Measurements from ENCODE around the gene PCYOX1L. TPM values are rescaled to one million over a fixed set of nuclear protein-coding genes. Genes with fewer than 3 reads are reported as not detected.

PCYOX1L gene
- total RNA-seq, 2 donors from 2014 or later, result 14.2 to 19.7 TPM

- DNase-seq (ENCODE audit: low spot score in 2 of 2) (no peak), ATAC-seq (no peak)
- H3K27ac Mint-ChIP-seq, result no peak overlapping the region
- peaks cover 0 to 5% of the 10 kb centered on the region in 2 donors for H3K36me3 Mint-ChIP-seq
- H3K9me3 Mint-ChIP-seq, result peaks cover 0 to 2% of the 10 kb centered on the region in 2 donors
Measured at GRCh38 chr5:149325894-149326293, 32.0 kb upstream of the PCYOX1L start.

- Mint-ChIP-seq H3K9me3 (peaks cover 0 to 2% of the 10 kb centered on the region in 2 donors), H3K36me3 (peaks cover 0 to 5% of the 10 kb centered on the region in 2 donors)
- no peak for ATAC-seq
Measured at GRCh38 chr5:149326611-149327010, 31.2 kb upstream of the PCYOX1L start.

GRCh38 chr5:149328177-149328576 lies 29.7 kb upstream of the PCYOX1L start:
- H3K9me3 Mint-ChIP-seq, result peaks cover 0 to 2% of the 10 kb centered on the region in 2 donors
- ATAC-seq (no peak), DNase-seq (ENCODE audit: low spot score in 2 of 2) (no peak)
- no peak overlapping the region for H3K27ac Mint-ChIP-seq
- H3K36me3 Mint-ChIP-seq, result peaks cover 0 to 5% of the 10 kb centered on the region in 2 donors

More at GRCh38 chr5:149326611-149327010, 31.2 kb upstream of the PCYOX1L start:
- no peak overlapping the region for H3K27ac Mint-ChIP-seq
- no peak for DNase-seq (ENCODE audit: low spot score in 2 of 2)

- ATAC-seq, result no peak
- Mint-ChIP-seq H3K9me3 (no peaks in the 10 kb centered on the region), H3K27ac (no peak overlapping the region), H3K36me3 (no peaks in the 10 kb centered on the region)
- no peak for DNase-seq (ENCODE audit: low spot score in 2 of 2)
Measured at GRCh38 chr5:149333711-149334443, 24.0 kb upstream of the PCYOX1L start.

GRCh38 chr5:149337736-149338135 lies 20.1 kb upstream of the PCYOX1L start:
- DNase-seq (ENCODE audit: low spot score in 2 of 2) (no peak), ATAC-seq (no peak)
- Mint-ChIP-seq H3K9me3 (no peaks in the 10 kb centered on the region), H3K36me3 (no peaks in the 10 kb centered on the region), H3K27ac (no peak overlapping the region)

GRCh38 chr5:149338364-149338763 lies 19.5 kb upstream of the PCYOX1L start:
- DNase-seq (ENCODE audit: low spot score in 2 of 2) (no peak), ATAC-seq (no peak)
- no peak overlapping the region for H3K27ac Mint-ChIP-seq
- H3K9me3 Mint-ChIP-seq, result no peaks in the 10 kb centered on the region
- H3K36me3 Mint-ChIP-seq, result no peaks in the 10 kb centered on the region

- Mint-ChIP-seq H3K27ac (no peak overlapping the region), H3K36me3 (peaks cover 11 to 12% of the 10 kb centered on the region in 2 donors), H3K9me3 (no peaks in the 10 kb centered on the region)
- DNase-seq (ENCODE audit: low spot score in 2 of 2) (no peak), ATAC-seq (no peak)
Measured at GRCh38 chr5:149340920-149341319, 16.9 kb upstream of the PCYOX1L start.

- DNase-seq (ENCODE audit: low spot score in 2 of 2), result no peak
- Mint-ChIP-seq H3K36me3 (peaks cover 17 to 19% of the 10 kb centered on the region in 2 donors), H3K9me3 (no peaks in the 10 kb centered on the region), H3K27ac (no peak overlapping the region)
- no peak for ATAC-seq
Measured at GRCh38 chr5:149341876-149342275, 16.0 kb upstream of the PCYOX1L start.

GRCh38 chr5:149344151-149344550 lies 13.7 kb upstream of the PCYOX1L start:
- ATAC-seq, result no peak
- H3K27ac Mint-ChIP-seq, result peak overlapping the region in 1 of 2 donors; percentile 91
- DNase-seq (ENCODE audit: low spot score in 2 of 2), result no peak
- no peaks in the 10 kb centered on the region for H3K9me3 Mint-ChIP-seq
- peaks cover 38 to 41% of the 10 kb centered on the region in 2 donors for H3K36me3 Mint-ChIP-seq

GRCh38 chr5:149345147-149345891 lies 12.5 kb upstream of the PCYOX1L start, which contains the start of gene GRPEL2:
GRPEL2 (plus strand) TSS chr5:149345499; CDS start chr5:149345540, 41 bp downstream.
- ATAC-seq (peak; percentile 95 to 96), DNase-seq (ENCODE audit: low spot score in 2 of 2) (peak; percentile 90 to 97)
- Mint-ChIP-seq H3K9me3 (no peaks in the 10 kb centered on the region), H3K27ac (peak within 1 kb of the TSS; percentile 91 to 96), H3K36me3 (peaks cover 49 to 53% of the 10 kb centered on the region in 2 donors)

GRCh38 chr5:149345892-149346222 lies 12.0 kb upstream of the PCYOX1L start:
- Mint-ChIP-seq H3K27ac (peak overlapping the region; percentile 91 to 96), H3K36me3 (peaks cover 55 to 58% of the 10 kb centered on the region in 2 donors), H3K9me3 (no peaks in the 10 kb centered on the region)
- peak in 1 of 2 donors; percentile 32 for DNase-seq (ENCODE audit: low spot score in 2 of 2)
- peak; percentile 20 to 24 for ATAC-seq

- Mint-ChIP-seq H3K36me3 (peaks cover 64 to 80% of the 10 kb centered on the region in 2 donors), H3K27ac (peak overlapping the region; percentile 76 to 91), H3K9me3 (no peaks in the 10 kb centered on the region)
- ATAC-seq, result no peak
- no peak for DNase-seq (ENCODE audit: low spot score in 2 of 2)
Measured at GRCh38 chr5:149348518-149348917, 9.3 kb upstream of the PCYOX1L start.

- Mint-ChIP-seq H3K27ac (peak overlapping the region in 1 of 2 donors; percentile 72), H3K36me3 (peaks cover 69 to 89% of the 10 kb centered on the region in 2 donors), H3K9me3 (no peaks in the 10 kb centered on the region)
- DNase-seq (ENCODE audit: low spot score in 2 of 2), result no peak
- ATAC-seq, result no peak
Measured at GRCh38 chr5:149349382-149349781, 8.5 kb upstream of the PCYOX1L start.

- Mint-ChIP-seq H3K36me3 (peaks cover 60 to 86% of the 10 kb centered on the region in 2 donors), H3K9me3 (no peaks in the 10 kb centered on the region), H3K27ac (peak overlapping the region in 1 of 2 donors; percentile 69)
- ATAC-seq (no peak), DNase-seq (ENCODE audit: low spot score in 2 of 2) (no peak)
Measured at GRCh38 chr5:149352169-149352568, 5.7 kb upstream of the PCYOX1L start.

- Mint-ChIP-seq H3K36me3 (peaks cover 52 to 69% of the 10 kb centered on the region in 2 donors), H3K27ac (peak overlapping the region in 1 of 2 donors; percentile 20), H3K9me3 (no peaks in the 10 kb centered on the region)
- ATAC-seq (no peak), DNase-seq (ENCODE audit: low spot score in 2 of 2) (no peak)
Measured at GRCh38 chr5:149353911-149354310, 3.9 kb upstream of the PCYOX1L start.

- H3K9me3 Mint-ChIP-seq, result no peaks in the 10 kb centered on the region
- DNase-seq (ENCODE audit: low spot score in 2 of 2) (no peak), ATAC-seq (no peak)
- H3K27ac Mint-ChIP-seq, result peak overlapping the region; percentile 31 to 60
- H3K36me3 Mint-ChIP-seq, result peaks cover 38 to 59% of the 10 kb centered on the region in 2 donors
Measured at GRCh38 chr5:149355688-149356087, 2.2 kb upstream of the PCYOX1L start.

- DNase-seq (ENCODE audit: low spot score in 2 of 2), result no peak
- ATAC-seq, result peak in 1 of 2 donors; percentile 14
- peak overlapping the region in 1 of 2 donors; percentile 31 for H3K27ac Mint-ChIP-seq
- no peaks in the 10 kb centered on the region for H3K9me3 Mint-ChIP-seq
- H3K36me3 Mint-ChIP-seq, result peaks cover 34 to 52% of the 10 kb centered on the region in 2 donors
Measured at GRCh38 chr5:149356391-149356790, 1.5 kb upstream of the PCYOX1L start.

Measured in activated naive CD4-positive, alpha-beta T cell treated with anti-CD3 and anti-CD28 coated beads, Interleukin-2, amount 50 U/mL, for 72 hours (primary cell).